IPS DF 6.9 (cell line): ENCODE measurements around the gene PRR35.
A peak's percentile ranks its signal among the peaks of the same experiment; 100 is the strongest.

ENCODE experiments used
- DNase-seq: peaks from one replicate; pipeline ENCODE4 v3.0.0-alpha.2; 2013; ENCODE audit warnings: low read depth, low spot score
- H3K27ac ChIP-seq: one replicate; pipeline ENCODE4 v1.5.1; 2013; ENCODE audit warnings: low read length, control low read depth
- H3K27me3 ChIP-seq: 2 replicates; pipeline ENCODE4 v1.6.1; 2013; ENCODE audit warnings: mild to moderate bottlenecking, low read length; ENCODE audit not compliant: control insufficient read depth, insufficient read depth
- H3K36me3 ChIP-seq: 2 replicates; pipeline ENCODE4 v1.6.1; 2013; ENCODE audit warnings: low read length; ENCODE audit not compliant: control insufficient read depth, insufficient read depth
- H3K4me1 ChIP-seq: 2 replicates; pipeline ENCODE4 v1.6.1; 2013; ENCODE audit warnings: low read length; ENCODE audit not compliant: control insufficient read depth, insufficient read depth
- H3K4me3 ChIP-seq: 2 replicates; pipeline ENCODE4 v1.5.1; 2013; ENCODE audit warnings: mild to moderate bottlenecking, low read length
- H3K9me3 ChIP-seq: 2 replicates; pipeline ENCODE4 v1.6.1; 2013; ENCODE audit warnings: low read length, inconsistent platforms; ENCODE audit not compliant: control insufficient read depth, insufficient read depth
- WGBS: extraction: QIAGEN DNeasy Blood & Tissue Kit; methylation state at CpG from one replicate; pipeline ENCODE4 v1.1.7; 2013; ENCODE audit warnings: mixed read lengths, missing lambda C conversion rate; ENCODE audit not compliant: insufficient read length, insufficient coverage; 5-methylcytosine and 5-hydroxymethylcytosine counted together

The PRR35 gene

DNA sequence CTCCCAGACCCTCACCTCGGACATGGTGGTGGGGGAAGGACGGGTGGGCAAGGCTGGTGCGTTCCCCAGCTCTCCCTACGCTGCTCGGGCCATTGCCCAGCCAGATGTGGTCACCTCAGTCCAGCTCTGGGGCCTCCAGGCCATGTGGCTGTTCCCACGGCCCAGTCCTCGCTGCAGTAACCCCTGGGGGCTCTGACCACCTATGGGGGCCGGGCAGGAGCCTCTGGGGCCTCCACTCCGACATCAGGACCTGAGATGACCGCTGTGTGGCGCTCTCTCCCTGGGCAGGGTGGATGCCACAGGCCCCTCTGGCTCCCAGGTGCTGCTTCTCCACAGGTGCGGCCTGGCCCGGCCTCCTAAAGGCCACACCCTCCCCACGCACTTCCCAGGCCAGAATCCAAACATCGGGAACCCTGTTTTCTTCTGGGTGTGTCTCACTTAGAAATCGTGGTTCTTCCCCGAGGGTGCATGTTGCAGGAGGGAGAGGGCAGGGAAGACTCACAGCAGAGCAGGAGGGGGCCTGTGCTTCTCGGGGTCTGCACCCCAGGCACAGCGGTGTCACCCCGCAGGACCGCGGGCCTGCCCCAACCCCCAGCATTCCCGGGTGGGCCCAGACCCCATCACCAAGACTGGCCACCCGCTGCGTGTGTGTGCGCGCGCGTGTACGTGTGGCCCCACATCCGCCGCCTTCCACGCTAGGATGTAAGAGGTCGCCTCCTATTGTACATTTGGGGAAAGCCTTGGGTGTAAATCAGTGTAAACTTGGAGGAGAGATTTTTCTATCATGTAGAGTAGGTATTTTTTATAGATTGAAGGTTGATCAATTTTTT, 38.6 kb upstream of the PRR35 start:
- Histone ChIP-seq H3K36me3 (0 out of 2 replicates have a peak, but pooled peaks cover 6% of the 10 kb centered on the region), H3K9me3 (no peaks in the 10 kb centered on the region), H3K4me1 (0 out of 2 replicates have a peak, but pooled peaks cover 1% of the 10 kb centered on the region), H3K4me3 (no peak overlapping the region), H3K27ac (no peak overlapping the region), H3K27me3 (no peaks in the 10 kb centered on the region)
- peak; percentile 54 for DNase-seq
- no CpG with 5 or more reads among the region's 34 CpGs for WGBS

- no peak overlapping the region for H3K4me3 ChIP-seq
- H3K27ac ChIP-seq = no peak overlapping the region
- no CpG with 5 or more reads among the region's 23 CpGs for WGBS
- no peaks in the 10 kb centered on the region for H3K27me3 ChIP-seq
- 0 out of 2 replicates have a peak, but pooled peaks cover 1% of the 10 kb centered on the region for H3K4me1 ChIP-seq
- 0 out of 2 replicates have a peak, but pooled peaks cover 6% of the 10 kb centered on the region for H3K36me3 ChIP-seq
- no peaks in the 10 kb centered on the region for H3K9me3 ChIP-seq
- no peak for DNase-seq
Observed at GRCh38 chr16:522320-523096, 37.7 kb upstream of the PRR35 start.

DNA sequence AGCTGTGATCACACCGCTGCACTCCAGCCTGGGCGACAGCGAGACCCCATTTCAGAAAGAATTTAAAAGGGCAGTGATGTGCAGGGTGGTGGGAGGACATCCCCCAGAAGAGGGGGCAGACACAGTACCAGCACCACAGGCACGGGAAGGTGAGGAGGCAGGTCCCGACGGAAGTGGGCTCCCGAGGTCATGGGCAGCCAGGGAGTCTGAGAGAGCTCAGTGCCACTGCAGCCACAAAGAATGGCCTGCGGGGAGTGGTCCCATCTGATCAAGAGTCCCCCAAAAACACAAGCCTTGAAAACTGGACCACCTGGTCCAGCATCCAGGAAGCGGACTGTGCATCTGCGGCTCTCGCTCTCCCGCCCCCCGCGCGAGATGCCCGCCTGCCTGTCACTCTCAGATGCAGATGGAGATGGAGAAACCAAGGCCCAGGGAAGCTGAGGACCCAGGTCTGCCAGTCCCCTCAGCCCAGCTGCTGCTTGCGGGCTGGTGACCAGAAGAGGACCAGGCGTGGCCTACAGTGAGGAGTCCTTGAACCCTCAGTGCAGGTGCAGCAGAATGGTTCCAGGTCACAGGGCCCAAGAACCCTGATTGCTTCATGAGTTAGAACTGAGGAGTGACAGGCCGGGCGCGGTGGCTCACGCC, 37.0 kb upstream of the PRR35 start:
- H3K9me3 ChIP-seq = no peaks in the 10 kb centered on the region
- no CpG with 5 or more reads among the region's 22 CpGs for WGBS
- no peak for DNase-seq
- no peak overlapping the region for H3K27ac ChIP-seq
- no peaks in the 10 kb centered on the region for H3K27me3 ChIP-seq
- H3K4me1 ChIP-seq = 0 out of 2 replicates have a peak, but pooled peaks cover 1% of the 10 kb centered on the region
- no peak overlapping the region for H3K4me3 ChIP-seq
- H3K36me3 ChIP-seq = 0 out of 2 replicates have a peak, but pooled peaks cover 6% of the 10 kb centered on the region

- H3K4me1 ChIP-seq = 0 out of 2 replicates have a peak, but pooled peaks cover 4% of the 10 kb centered on the region
Observed at GRCh38 chr16:524274-525040, 35.7 kb upstream of the PRR35 start.

DNA sequence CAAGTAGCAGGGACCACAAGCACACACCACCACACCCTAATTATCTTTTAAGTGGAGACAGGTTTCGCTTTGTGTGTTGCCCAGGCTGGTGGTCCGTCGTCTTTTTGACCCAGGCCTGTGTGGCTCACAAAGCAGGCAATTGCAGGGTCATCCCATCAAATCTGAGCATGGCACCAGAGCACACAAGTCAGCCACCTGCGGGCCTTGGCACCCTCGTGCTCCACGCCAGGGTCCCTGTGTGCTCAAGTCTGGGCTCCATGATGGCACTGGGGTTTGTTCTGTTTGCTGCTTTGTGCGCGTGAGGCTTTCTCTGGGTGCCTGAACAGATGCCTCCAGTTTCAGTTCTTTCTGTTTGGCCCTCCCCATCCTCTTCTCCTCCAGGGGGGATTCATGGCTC, 35.1 kb upstream of the PRR35 start:
- no peak overlapping the region for H3K27ac ChIP-seq
- no CpG with 5 or more reads among the region's 8 CpGs for WGBS
- no peak for DNase-seq
- H3K9me3 ChIP-seq = no peaks in the 10 kb centered on the region
- peaks cover 9% of the 10 kb centered on the region; the same call in 1 of the 2 replicates for H3K36me3 ChIP-seq
- H3K4me1 ChIP-seq = 0 out of 2 replicates have a peak, but pooled peaks cover 4% of the 10 kb centered on the region
- no peaks in the 10 kb centered on the region for H3K27me3 ChIP-seq
- H3K4me3 ChIP-seq = no peak overlapping the region

More at GRCh38 chr16:524274-525040, 35.7 kb upstream of the PRR35 start:
- no CpG with 5 or more reads among the region's 24 CpGs for WGBS
- Histone ChIP-seq H3K27me3 (no peaks in the 10 kb centered on the region), H3K4me3 (no peak overlapping the region), H3K36me3 (0 out of 2 replicates have a peak, but pooled peaks cover 6% of the 10 kb centered on the region), H3K27ac (no peak overlapping the region), H3K9me3 (no peaks in the 10 kb centered on the region)
- DNase-seq = no peak

- WGBS = no CpG with 5 or more reads among the region's 13 CpGs
- H3K27ac ChIP-seq = no peak overlapping the region
- 0 out of 2 replicates have a peak, but pooled peaks cover 4% of the 10 kb centered on the region for H3K4me1 ChIP-seq
- peaks cover 9% of the 10 kb centered on the region; the same call in 1 of the 2 replicates for H3K36me3 ChIP-seq
- no peaks in the 10 kb centered on the region for H3K27me3 ChIP-seq
- no peaks in the 10 kb centered on the region for H3K9me3 ChIP-seq
- no peak for DNase-seq
- H3K4me3 ChIP-seq = no peak overlapping the region
Observed at GRCh38 chr16:525520-526180, 34.5 kb upstream of the PRR35 start.

GRCh38 chr16:526181-527014, 33.8 kb upstream of the PRR35 start:
- H3K27me3 ChIP-seq = no peaks in the 10 kb centered on the region
- no peak for DNase-seq
- no CpG with 5 or more reads among the region's 26 CpGs for WGBS
- 0 out of 2 replicates have a peak, but pooled peaks cover 4% of the 10 kb centered on the region for H3K4me1 ChIP-seq
- H3K9me3 ChIP-seq = no peaks in the 10 kb centered on the region
- peaks cover 7% of the 10 kb centered on the region; the same call in 1 of the 2 replicates for H3K36me3 ChIP-seq
- peak overlapping the region; percentile 52; the same call in 1 of the 2 replicates for H3K4me3 ChIP-seq
- H3K27ac ChIP-seq = no peak overlapping the region

DNA sequence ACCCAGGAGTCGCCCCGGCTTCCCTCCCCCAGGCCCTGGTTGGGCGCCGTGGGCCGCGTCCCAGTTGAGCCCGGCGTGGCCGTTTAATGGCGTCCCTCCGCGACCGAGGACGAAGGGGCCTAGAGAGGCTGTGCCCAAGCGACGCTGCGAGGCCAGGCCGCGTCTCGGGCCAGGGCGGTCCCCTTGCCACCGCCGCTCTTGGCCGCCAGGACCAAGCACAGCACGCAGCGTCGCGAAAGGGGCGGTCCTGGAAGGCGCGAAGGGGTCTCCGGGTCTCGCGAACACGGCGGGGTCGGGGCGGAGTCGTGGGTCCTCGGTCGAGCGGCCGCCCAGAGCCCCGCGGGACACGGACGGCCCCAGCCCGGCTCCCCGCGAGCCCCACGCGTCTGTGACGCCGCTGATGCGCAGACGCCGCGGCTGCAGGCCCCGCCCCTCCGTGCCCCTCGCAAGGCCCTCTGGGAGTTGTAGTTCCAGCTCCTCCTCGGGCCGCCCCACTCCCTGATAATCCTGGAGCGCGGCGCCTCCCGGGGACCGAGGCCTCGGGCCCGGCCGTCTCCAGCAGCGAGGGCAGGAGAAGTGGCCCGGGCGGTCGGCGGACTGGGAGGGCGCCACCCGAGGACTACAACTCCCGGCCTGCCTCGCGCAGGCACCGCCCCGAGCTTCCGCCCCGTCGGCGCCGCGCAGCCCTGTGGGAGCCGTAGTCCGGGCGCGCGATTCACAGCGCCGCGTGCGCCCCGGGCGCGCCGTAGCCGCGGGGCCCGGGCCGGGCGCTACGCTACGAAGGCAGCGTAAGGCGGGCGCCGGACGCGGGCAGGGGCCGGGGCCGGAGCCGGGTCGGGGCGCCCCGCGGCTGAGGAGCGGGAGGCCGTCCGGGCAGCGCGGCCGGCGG, 32.9 kb upstream of the PRR35 start, which contains the start of gene CAPN15:
Gene CAPN15, plus strand, starts transcription at position 698 of the 889 bp plus-strand sequence. CDS start 19,127 bp downstream, outside the sequence.
- WGBS = no CpG with 5 or more reads among the region's 129 CpGs
- peak; percentile 50 for DNase-seq
- no peaks in the 10 kb centered on the region for H3K27me3 ChIP-seq
- 0 out of 2 replicates have a peak, but pooled peaks cover 4% of the 10 kb centered on the region for H3K4me1 ChIP-seq
- H3K9me3 ChIP-seq = no peaks in the 10 kb centered on the region
- no peak within 1 kb of the TSS for H3K27ac ChIP-seq
- H3K36me3 ChIP-seq = peaks cover 7% of the 10 kb centered on the region; the same call in 1 of the 2 replicates
- H3K4me3 ChIP-seq = peak within 1 kb of the TSS; percentile 52
